Endodermal cell (in vitro differentiated cells): ENCODE data around the gene SLC32A1. TPM values are rescaled to one million over a fixed set of nuclear protein-coding genes. Genes with fewer than 3 reads are reported as not detected.

Source experiments
- DNase-seq: peaks from one replicate; pipeline ENCODE4 v3.0.0-alpha.2; 2017
- H3K27ac ChIP-seq: 2 replicates; pipeline ENCODE4 v1.5.1; 2013; ENCODE audit warnings: mild to moderate bottlenecking, low read depth, low read length, moderate library complexity
- H3K27me3 ChIP-seq: 2 replicates; pipeline ENCODE4 v1.6.1; 2013; ENCODE audit warnings: mild to moderate bottlenecking, low read length, moderate library complexity; ENCODE audit not compliant: insufficient read depth, control insufficient read depth, poor library complexity, severe bottlenecking
- H3K36me3 ChIP-seq: 2 replicates; pipeline ENCODE4 v1.7.0; 2013; ENCODE audit warnings: mild to moderate bottlenecking, low read length, moderate library complexity; ENCODE audit not compliant: control insufficient read depth, insufficient read depth
- H3K4me1 ChIP-seq: one replicate; pipeline ENCODE4 v1.7.0; 2013; ENCODE audit warnings: low read length; ENCODE audit not compliant: control insufficient read depth, insufficient read depth
- H3K4me3 ChIP-seq: 2 replicates; pipeline ENCODE4 v1.5.1; 2013; ENCODE audit warnings: mild to moderate bottlenecking, low read length, moderate library complexity
- H3K9ac ChIP-seq: 2 replicates; pipeline ENCODE4 v1.6.1; 2013; ENCODE audit warnings: mild to moderate bottlenecking, low read length, moderate library complexity; ENCODE audit not compliant: poor library complexity, severe bottlenecking; ENCODE audit errors: extremely low read depth
- H3K9me3 ChIP-seq: 2 replicates; pipeline ENCODE4 v1.6.1; 2013; ENCODE audit warnings: mild to moderate bottlenecking, low read length, moderate library complexity; ENCODE audit not compliant: control insufficient read depth
- H3K27ac Mint-ChIP-seq: 2 replicates; pipeline ENCODE4 v1.8.0; 2020; ENCODE audit warnings: mixed read lengths
- H3K27me3 Mint-ChIP-seq: 2 replicates; pipeline ENCODE4 v1.8.0; 2021; ENCODE audit warnings: mild to moderate bottlenecking, mixed read lengths; ENCODE audit not compliant: insufficient read depth
- H3K36me3 Mint-ChIP-seq: 2 replicates; pipeline ENCODE4 v1.8.0; 2020; ENCODE audit warnings: low read depth, mixed read lengths
- H3K4me1 Mint-ChIP-seq: 2 replicates; pipeline ENCODE4 v1.8.0; 2020; ENCODE audit warnings: mixed read lengths
- H3K4me3 Mint-ChIP-seq: 2 replicates; pipeline ENCODE4 v1.8.0; 2020; ENCODE audit warnings: mild to moderate bottlenecking, moderate library complexity, mixed read lengths
- H3K9me3 Mint-ChIP-seq: 2 replicates; pipeline ENCODE4 v1.8.0; 2020; ENCODE audit warnings: mild to moderate bottlenecking, mixed read lengths
- CTCF ChIP-seq: fragments of 200-600 bp; sonication (generic); conservative IDR thresholded peaks from 2 replicates; pipeline ENCODE4 v1.5.0; 2021; ENCODE audit warnings: antibody characterized with exemption, mild to moderate bottlenecking
- WGBS, 2 experiments: methylation state at CpG; one replicate each; pipeline versions ENCODE4 v1.1.5 to v1.1.7; 2013; ENCODE audit warnings: missing lambda C conversion rate in 2 of 2, mixed read lengths in 1 of 2; ENCODE audit not compliant: insufficient coverage in 1 of 2, insufficient read length in 1 of 2; 5-methylcytosine and 5-hydroxymethylcytosine counted together
- total RNA-seq, 2 donors: library from RNA; stranded (reverse); fragmentation: NEBNext Ultra II Directional in 1 of 2; extraction: Animal tissue kit (Norgen Biotek cat#: 25700) in 1 of 2; gene quantifications; 2 replicates in 1 of 2; 3 replicates in 1 of 2; pipeline ENCODE4 v1.2.1, GENCODE V29; 2021

The SLC32A1 gene
- total RNA-seq, 2 donors from 2014 or later, result not detected

GRCh38 chr20:38751360-38751976 is 27.2 kb downstream of the SLC32A1 start:
- H3K9ac ChIP-seq, result no peak overlapping the region
- Mint-ChIP-seq H3K4me3 (no peak overlapping the region), H3K36me3 (peaks cover 38% of the 10 kb centered on the region), H3K27me3 (peaks cover 18% of the 10 kb centered on the region), H3K27ac (no peak overlapping the region), H3K4me1 (peaks cover 8% of the 10 kb centered on the region), H3K9me3 (no peaks in the 10 kb centered on the region)
- peaks cover 49% of the 10 kb centered on the region for H3K36me3 ChIP-seq
- H3K4me3 ChIP-seq, result no peak overlapping the region
- H3K27me3 ChIP-seq, result no peaks in the 10 kb centered on the region
- no peak overlapping the region for H3K27ac ChIP-seq
- DNase-seq, result no peak
- H3K4me1 ChIP-seq, result peaks cover 3% of the 10 kb centered on the region
- TF ChIP-seq CTCF, result peak; percentile 82
- WGBS, 2 experiments, result 69 to 92% methylated on average over 3 to 5 of the region's 5 CpGs
- no peaks in the 10 kb centered on the region for H3K9me3 ChIP-seq

- Histone ChIP-seq H3K27me3 (no peaks in the 10 kb centered on the region), H3K9me3 (no peaks in the 10 kb centered on the region), H3K36me3 (peaks cover 51% of the 10 kb centered on the region), H3K4me3 (no peak overlapping the region), H3K9ac (no peak overlapping the region), H3K27ac (no peak overlapping the region), H3K4me1 (peaks cover 3% of the 10 kb centered on the region)
- no peak for DNase-seq
- Mint-ChIP-seq H3K4me3 (no peak overlapping the region), H3K36me3 (peaks cover 39% of the 10 kb centered on the region), H3K27me3 (peaks cover 13% of the 10 kb centered on the region), H3K9me3 (no peaks in the 10 kb centered on the region), H3K4me1 (peaks cover 8% of the 10 kb centered on the region), H3K27ac (no peak overlapping the region)
- WGBS, 2 experiments, result 95 to 96% methylated on average over 2 to 4 of the region's 4 CpGs
- no peak for TF ChIP-seq CTCF
These were observed 27.7 kb downstream of the SLC32A1 start for GRCh38 chr20:38752029-38752428.

- H3K9me3 Mint-ChIP-seq, result no peaks in the 10 kb centered on the region
- Histone ChIP-seq H3K9ac (no peak overlapping the region), H3K9me3 (no peaks in the 10 kb centered on the region), H3K27me3 (no peaks in the 10 kb centered on the region), H3K36me3 (peaks cover 73% of the 10 kb centered on the region), H3K27ac (no peak overlapping the region), H3K4me3 (no peak overlapping the region), H3K4me1 (peaks cover 3% of the 10 kb centered on the region)
- H3K27me3 Mint-ChIP-seq, result no peaks in the 10 kb centered on the region
- no peak overlapping the region for H3K27ac Mint-ChIP-seq
- DNase-seq, result no peak
- no peak for TF ChIP-seq CTCF
- WGBS, 2 experiments, result 96 to 97% methylated on average over 12 to 13 of the region's 13 CpGs
- peaks cover 56% of the 10 kb centered on the region for H3K36me3 Mint-ChIP-seq
- H3K4me3 Mint-ChIP-seq, result no peak overlapping the region
- H3K4me1 Mint-ChIP-seq, result no peaks in the 10 kb centered on the region
These were observed 30.6 kb downstream of the SLC32A1 start for GRCh38 chr20:38754924-38755323.
